Adrenal gland (tissue), 12 donors: Measurements from ENCODE around the gene SLC29A3. TPM values are rescaled to one million over a fixed set of nuclear protein-coding genes. Genes with fewer than 3 reads are reported as not detected.

ENCODE experiments used
- DNase-seq, 7 donors: peaks; one replicate each; pipeline ENCODE4 v3.0.0-alpha.2; 2019 to 2020
- H3K27ac ChIP-seq, 5 donors: fragments of 200-600 bp; sonication (generic) in 4 of 5; 1 replicate in 3 of 5; 2 replicates in 2 of 5; pipeline versions ENCODE4 v1.5.1 to v1.8.0; 2016 to 2020; ENCODE audit warnings: mild to moderate bottlenecking in 1 of 5
- H3K27me3 ChIP-seq: fragments of 200-600 bp; 2 replicates; pipeline ENCODE4 v1.8.0; 2021
- H3K36me3 ChIP-seq, 2 donors: fragments of 200-600 bp; replicated peaks in 1 of 2; 1 replicate in 1 of 2; 2 replicates in 1 of 2; pipeline versions ENCODE4 v1.5.1 to v1.8.0; 2018 to 2022
- H3K4me1 ChIP-seq, 2 donors: fragments of 200-600 bp; replicated peaks in 1 of 2; 1 replicate in 1 of 2; 2 replicates in 1 of 2; pipeline versions ENCODE4 v1.5.1 to v1.8.0; 2018 to 2021
- H3K4me3 ChIP-seq, 4 donors: fragments of 200-600 bp; sonication (generic) in 3 of 4; one replicate each; pipeline ENCODE4 v1.5.1; 2016 to 2018
- H3K9me3 ChIP-seq, 3 donors: fragments of 200-600 bp; sonication (generic) in 1 of 3; replicated peaks in 1 of 3; 1 replicate in 2 of 3; 2 replicates in 1 of 3; pipeline versions ENCODE4 v1.5.1 to v1.8.0; 2016 to 2021
- CTCF ChIP-seq, 6 experiments: fragments of 450-650 bp in 4 of 6; fragments of 200-600 bp in 2 of 6; sonication (generic) in 1 of 6; IDR thresholded peaks; 1 replicate in 5 of 6; 2 replicates in 1 of 6; pipeline versions ENCODE4 v1.5.1 to v1.8.0; 2016 to 2021; ENCODE audit warnings: antibody characterized with exemption in 6 of 6, mild to moderate bottlenecking in 2 of 6, moderate library complexity in 1 of 6
- POLR2A ChIP-seq, 2 donors: fragments of 450-650 bp; IDR thresholded peaks; one replicate each; pipeline ENCODE4 v1.6.1; 2017; ENCODE audit warnings: antibody characterized with exemption in 2 of 2, mild to moderate bottlenecking in 2 of 2, moderate library complexity in 1 of 2
- WGBS, 4 donors: extraction: QIAGEN DNeasy Blood & Tissue Kit in 2 of 4; methylation state at CpG; one replicate each; pipeline versions ENCODE4 v1.1.5 to v1.1.7; 2013 to 2017; 5-methylcytosine and 5-hydroxymethylcytosine counted together
- intact Hi-C, 2 donors: fragments of 100-400 bp; cut with DNase I; formaldehyde crosslinking; loops; one replicate each; pipeline versions ENCODE4 v1.14.1 to v1.15.0; 2022 to 2023
- polyA plus RNA-seq, 3 donors: library from polyadenylated mRNA; stranded (reverse); fragments of 200-250 nt in 2 of 3; fragments of 350-450 nt in 1 of 3; fragmentation: Illumina TruSeq in 1 of 3; extraction: RNeasy Lipid Tissue Mini Kit (QIAGEN cat#74804) in 1 of 3; gene quantifications; one replicate each; pipeline ENCODE4 v1.2.3, GENCODE V29; 2013 to 2014
- total RNA-seq, 9 donors: library from RNA; depleted of rRNA in 4 of 9; stranded (reverse); fragments of >200 nt in 4 of 9; fragments of 120-200 nt in 1 of 9; fragmentation: NEBNext Ultra II Directional in 1 of 9; extraction: Animal tissue kit (Norgen Biotek cat#: 25700) in 1 of 9; gene quantifications; one replicate each; pipeline versions ENCODE4 v1.1.0 to v1.2.4, GENCODE V29; 2013 to 2023
- donor health status: healthy with polysubstance abuse.
- donor health status: Bipolar disorder and iron deficiency.
- donor health status: DM: yes; HTN: yes; CAD: no.
- donor health status: DM: no; HTN: no; CAD: no.
- donor health status: DM: no; HTN: no; CAD: no.
- donor health status: DM: yes; HTN: yes; CAD: no.

SLC29A3 gene
- total and polyA plus RNA-seq, 12 donors: 1.4 to 19.0 (median 3.9) TPM

DNA sequence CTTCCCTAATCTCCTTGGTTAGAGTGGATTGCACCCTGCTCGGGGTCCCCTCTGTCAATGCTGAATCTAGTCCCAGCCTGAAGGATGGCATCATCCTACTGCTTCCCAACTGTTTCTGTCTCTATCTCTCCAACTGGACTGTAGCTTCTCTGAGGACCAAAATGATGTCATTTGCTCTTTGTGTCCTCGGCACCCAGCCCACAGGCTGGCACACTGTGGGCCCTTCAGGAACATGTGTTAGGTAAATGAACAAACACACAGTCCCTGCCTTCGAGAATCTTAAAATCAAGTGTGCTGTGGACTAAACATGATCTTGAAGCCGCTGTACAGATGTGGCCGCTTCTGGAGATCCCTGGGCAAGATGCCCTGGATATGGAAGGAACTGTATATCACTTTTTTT, 72.6 kb downstream of the SLC29A3 start:
- Histone ChIP-seq H3K36me3 (no peaks in the 10 kb centered on the region), H3K9me3 (no peaks in the 10 kb centered on the region), H3K27ac (no peak overlapping the region), H3K4me3 (no peak overlapping the region), H3K27me3 (no peaks in the 10 kb centered on the region), H3K4me1 (no peaks in the 10 kb centered on the region)
- 74 to 85% (median 81%) methylated on average over 5 of the region's 5 CpGs for WGBS, 4 donors
- no peak for TF ChIP-seq CTCF (IDR thresholded peaks at IDR 0.05)
- no peak for TF ChIP-seq POLR2A (IDR thresholded peaks at IDR 0.05)
- intact Hi-C loops: loop anchor here (5.0 to 10.0 kb wide), 3 partner anchors 181 to 423 kb away; no protein-coding TSS in a partner anchor
- DNase-seq: peak in 1 of 7 donors; percentile 24

DNA sequence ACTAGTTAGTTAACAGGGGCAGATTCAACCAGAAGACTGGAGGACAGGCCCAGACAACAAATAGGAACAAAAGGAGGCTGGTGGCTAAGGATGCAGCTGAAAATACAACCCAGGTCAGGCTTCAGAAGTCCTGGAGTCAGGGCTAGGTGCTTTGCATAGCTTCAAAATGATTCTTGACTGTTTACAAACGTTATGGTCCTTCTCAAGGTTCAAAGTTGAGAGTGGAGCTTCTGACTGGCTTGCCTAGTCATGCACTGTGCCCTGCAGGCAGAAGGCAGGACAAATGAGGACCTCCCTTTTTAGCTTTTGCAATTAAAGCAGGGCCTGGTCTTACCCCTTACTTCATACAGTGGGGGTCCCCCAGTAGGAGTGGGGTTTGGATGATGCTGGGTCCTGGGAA, 73.2 kb downstream of the SLC29A3 start:
- WGBS, 4 donors: 15 to 39% (median 27%) methylated on average over 1 of the region's 1 CpG
- no peaks in the 10 kb centered on the region for H3K36me3 ChIP-seq
- no peaks in the 10 kb centered on the region for H3K9me3 ChIP-seq
- no peak overlapping the region for H3K4me3 ChIP-seq
- peaks cover 5% of the 10 kb centered on the region for H3K27me3 ChIP-seq
- TF ChIP-seq CTCF (IDR thresholded peaks at IDR 0.05) (no peak), POLR2A (IDR thresholded peaks at IDR 0.05) (no peak)
- peak in 1 of 7 donors; percentile 10 for DNase-seq
- H3K4me1 ChIP-seq: peaks cover 2 to 5% of the 10 kb centered on the region in 2 donors
- intact Hi-C loops: loop anchor here (5.0 to 10.0 kb wide), 3 partner anchors 180 to 423 kb away; no protein-coding TSS in a partner anchor
- no peak overlapping the region for H3K27ac ChIP-seq

DNA sequence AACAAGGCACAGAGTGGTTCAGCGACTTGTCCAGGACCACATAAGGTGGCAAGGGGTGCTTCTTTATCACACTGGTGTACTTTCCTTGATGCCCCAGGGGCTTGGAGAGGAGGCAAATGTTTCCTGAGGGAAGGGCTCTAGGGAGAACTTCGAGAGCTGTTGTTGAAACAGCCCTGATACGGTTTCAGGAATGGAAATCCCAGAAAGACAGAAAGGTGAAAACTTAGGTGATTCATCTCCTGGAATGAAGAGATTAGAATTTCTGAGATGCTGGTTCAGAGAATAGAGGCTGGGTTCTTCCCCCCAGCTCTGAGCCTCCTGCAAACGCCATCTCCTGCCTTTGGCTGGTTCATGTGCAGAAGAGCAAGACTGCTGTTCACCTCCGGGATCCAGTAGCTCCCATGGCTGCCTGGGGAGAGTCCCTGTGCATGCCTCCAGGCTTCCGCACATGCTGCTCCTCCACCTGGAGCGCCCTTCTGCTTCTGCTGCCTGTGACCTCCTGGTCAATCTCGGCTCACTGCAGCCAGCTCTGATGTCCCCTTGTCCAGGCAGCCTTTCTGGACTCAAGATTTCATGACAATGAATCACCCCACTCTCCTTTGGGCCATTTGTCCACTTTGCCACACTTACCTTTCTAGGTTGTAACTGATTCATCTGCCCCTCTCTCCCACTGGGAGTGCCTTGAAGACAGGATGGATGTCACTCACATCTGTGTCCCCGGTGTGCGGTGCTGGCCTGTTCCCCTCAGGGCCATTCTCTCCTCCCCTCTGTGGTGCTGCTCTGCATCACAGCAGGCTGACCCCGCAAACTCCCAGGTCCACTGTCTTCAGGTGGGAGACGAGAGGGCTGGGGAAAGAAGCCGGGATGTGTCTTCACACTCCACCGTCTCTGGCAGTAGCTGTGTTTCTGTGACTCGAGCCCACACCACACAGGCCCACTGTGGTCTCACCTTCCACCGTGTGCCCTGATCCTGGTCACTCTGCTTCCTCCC, 74.0 kb downstream of the SLC29A3 start:
- Histone ChIP-seq H3K27ac (no peak overlapping the region), H3K4me3 (no peak overlapping the region), H3K4me1 (peaks cover 9 to 13% of the 10 kb centered on the region in 2 donors), H3K36me3 (no peaks in the 10 kb centered on the region), H3K9me3 (no peaks in the 10 kb centered on the region), H3K27me3 (peaks cover 11% of the 10 kb centered on the region)
- TF ChIP-seq POLR2A (IDR thresholded peaks at IDR 0.05) (no peak), CTCF (IDR thresholded peaks at IDR 0.05) (no peak)
- peak in 1 of 7 donors; percentile 7 for DNase-seq
- 79 to 90% (median 82%) methylated on average over 16 of the region's 16 CpGs for WGBS, 4 donors
- intact Hi-C loops: loop anchor here (5.0 to 10.0 kb wide), 3 partner anchors 179 to 422 kb away; no protein-coding TSS in a partner anchor

DNA sequence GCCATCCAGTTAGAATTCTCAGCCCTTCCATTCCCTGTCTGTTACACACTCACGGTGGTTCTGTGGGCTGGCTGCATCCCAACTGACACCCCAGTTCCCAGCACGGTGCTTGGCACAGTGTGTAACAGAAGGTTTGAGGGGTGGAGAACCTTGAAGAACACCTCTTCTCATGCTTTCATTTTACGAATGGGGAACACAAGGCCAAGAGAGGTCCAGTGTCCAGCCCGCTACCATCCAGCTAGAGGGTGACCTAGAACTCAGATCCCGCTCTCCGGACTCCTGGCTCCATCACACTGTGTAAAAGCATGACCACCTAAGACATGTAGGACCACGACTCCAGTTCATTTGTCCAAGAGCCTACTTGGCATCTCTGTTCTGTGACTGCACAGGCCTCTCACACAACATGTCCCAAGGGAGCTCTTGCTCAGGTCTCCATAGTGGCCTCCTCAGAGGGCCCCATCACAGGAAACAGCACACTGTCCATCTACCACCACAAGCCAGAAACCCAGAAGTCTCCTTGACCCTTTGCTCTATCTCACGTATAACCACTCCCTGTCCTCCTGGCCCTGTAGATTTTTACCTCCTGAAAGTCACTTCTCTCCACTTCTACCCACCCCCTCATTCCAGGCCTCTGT, 74.9 kb downstream of the SLC29A3 start:
- Histone ChIP-seq H3K27ac (no peak overlapping the region), H3K36me3 (no peaks in the 10 kb centered on the region), H3K27me3 (peaks cover 16% of the 10 kb centered on the region), H3K9me3 (no peaks in the 10 kb centered on the region), H3K4me3 (no peak overlapping the region), H3K4me1 (peaks cover 9 to 13% of the 10 kb centered on the region in 2 donors)
- WGBS, 4 donors: 82 to 91% (median 90%) methylated on average over 7 to 8 of the region's 8 CpGs
- intact Hi-C loops: loop anchor here (5.0 to 10.0 kb wide), 3 partner anchors 178 to 421 kb away; no protein-coding TSS in a partner anchor
- TF ChIP-seq POLR2A (IDR thresholded peaks at IDR 0.05): no peak
- TF ChIP-seq CTCF (IDR thresholded peaks at IDR 0.05): no peak
- DNase-seq: peak in 1 of 7 donors; percentile 20
